GM21529 (cell line): ENCODE results near the gene TSPAN9.

Source experiments
- ATAC-seq: cut with Tn5 transposase; IDR thresholded peaks from one replicate; pipeline ENCODE4 v1.9.1; 2021; ENCODE audit not compliant: unreplicated experiment

Gene TSPAN9

DNA sequence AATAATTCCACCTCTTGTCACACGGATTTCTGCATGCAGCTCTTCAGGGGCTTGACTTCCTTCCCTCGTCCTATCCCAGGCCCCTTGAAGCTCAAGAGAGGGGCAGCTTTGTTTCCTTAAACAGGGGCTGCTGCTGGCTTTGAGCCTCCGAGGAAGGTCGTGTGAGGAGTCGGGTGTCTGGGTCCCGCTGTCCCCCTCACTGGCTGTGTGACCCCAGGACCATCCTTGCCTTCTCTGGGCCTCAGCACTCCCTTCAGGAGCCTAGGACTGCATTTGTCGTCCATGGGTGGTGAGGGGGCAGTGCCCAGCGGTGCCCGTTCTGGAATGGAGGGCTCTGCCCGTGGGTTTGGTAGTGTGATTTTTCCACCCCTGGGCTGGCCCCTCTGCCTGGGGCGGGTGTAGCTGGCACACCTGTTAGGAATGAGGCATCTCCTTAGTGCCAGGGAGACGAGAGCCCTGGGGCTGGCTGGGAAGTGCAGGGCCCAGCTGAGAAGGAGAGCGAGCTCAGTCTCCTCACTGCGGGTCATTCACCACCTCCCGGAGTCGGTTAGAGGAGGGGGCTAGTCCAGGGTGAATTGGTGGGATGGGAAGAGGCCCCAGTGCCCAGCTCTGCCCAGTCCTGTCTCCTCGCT, 60.8 kb downstream of the TSPAN9 start:
- ATAC-seq: no peak

DNA sequence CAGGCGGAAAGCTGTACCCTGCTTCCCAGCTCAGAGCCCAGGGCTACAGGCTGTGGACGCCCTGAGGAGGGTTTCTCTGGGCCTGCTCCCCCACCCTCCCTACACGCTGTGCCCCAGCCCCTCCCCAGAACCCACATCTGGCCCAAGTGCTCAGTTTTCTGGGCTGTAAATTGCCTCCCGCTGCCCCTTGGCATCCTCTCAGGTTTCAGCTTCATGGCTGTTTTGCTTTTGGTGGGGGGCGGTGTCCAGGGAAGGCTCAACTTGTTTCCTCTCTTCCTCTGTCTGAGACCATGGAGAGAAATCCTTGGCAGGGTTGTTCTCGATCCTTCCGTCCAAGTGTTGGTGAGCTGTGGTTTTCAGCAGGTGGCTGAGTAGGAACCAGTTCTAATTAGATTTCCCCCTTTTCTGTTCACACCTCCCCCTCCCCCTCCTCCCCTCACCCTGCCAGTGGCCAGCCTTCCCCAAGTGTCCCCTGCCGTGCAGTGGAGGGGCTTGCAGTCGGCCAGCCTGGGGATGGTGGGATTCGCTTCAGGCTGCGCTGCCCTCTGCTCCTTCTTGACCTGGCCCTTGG, 61.8 kb downstream of the TSPAN9 start:
- no peak for ATAC-seq

DNA sequence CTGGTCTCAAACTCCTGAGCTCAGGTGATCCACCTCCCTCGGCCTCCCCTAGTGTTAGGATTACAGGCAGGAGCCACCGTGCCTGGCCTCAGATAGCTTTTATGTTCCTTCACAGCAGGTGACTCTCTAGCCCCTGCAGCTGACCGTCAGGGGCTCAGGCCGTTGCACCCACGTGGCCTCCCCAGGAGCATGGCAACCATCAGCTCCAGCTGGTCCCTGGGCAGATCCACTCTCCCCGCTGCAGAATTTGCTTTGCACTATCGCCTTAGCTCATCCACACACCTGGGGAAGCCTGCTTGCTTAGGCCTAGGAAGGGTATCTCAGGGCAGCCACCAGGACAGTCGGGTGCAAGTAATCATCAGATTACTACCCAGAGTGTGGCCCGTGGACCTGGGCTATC, 62.6 kb downstream of the TSPAN9 start:
- no peak for ATAC-seq

DNA sequence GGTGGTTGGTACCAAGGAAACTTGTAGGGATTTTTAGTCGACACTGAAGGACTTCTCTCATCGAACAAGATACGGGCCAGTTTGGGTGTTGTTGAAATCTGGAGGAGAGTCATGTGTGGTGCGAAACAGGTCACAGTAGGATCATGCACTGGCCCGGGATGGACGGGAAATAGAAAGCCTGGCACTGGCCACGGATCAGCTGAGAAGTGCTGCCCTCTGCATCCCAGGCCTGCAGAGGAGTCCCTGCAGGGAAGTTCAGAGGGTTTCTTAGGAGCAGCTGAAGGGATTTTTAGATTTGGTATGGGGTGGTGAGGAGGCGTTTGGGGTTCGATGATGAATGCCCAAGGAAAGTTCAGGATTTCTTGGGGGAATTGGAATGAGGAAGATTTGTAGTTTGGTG, 63.1 kb downstream of the TSPAN9 start:
- no peak for ATAC-seq

DNA sequence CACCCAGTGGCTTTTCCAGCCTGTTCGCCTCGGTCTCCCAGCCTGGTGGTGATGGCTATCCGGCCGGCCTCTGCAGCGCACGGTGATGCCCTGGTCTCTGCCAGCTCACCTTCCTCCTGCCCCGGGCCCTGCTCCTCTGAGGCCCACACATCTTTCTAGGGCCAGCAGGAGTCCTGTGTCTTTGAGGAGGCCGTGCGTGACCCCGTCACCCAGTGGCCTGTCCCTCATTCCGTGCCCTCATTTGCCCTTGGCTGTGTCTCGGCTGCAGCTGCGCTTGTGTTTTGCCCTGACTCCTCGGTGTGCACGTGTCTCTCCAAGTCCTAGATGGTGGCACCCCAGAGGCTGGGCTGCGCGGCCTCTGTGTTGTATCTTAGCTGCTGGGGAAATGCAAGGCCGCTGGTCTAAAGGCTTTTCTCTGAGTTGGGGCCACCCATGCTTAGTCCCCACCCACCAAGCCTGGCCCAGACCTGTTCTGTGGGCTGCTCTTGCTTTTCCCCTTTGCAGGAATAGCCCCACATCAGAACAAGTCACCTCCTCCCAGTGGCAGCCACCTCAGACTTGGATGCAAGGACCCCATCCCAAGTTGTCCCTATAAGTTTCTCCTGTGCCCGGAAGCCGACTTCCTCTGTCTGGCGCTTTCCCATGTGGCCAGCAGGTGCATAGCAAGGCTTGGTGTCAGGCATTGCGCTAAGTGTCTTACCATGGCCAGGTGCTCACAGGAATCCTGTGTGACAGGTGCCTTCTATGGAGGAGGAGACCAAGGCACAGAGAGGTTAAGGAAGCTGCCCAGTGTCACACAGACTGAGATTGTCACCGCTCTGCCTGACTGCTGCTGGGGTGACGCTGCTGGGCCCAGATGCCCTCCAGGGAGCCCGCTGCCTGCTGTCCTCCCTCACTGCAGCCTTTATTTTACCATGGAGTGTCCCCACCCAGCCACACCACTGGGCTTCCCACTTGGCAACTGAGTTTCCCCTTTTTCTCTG, 64.5 kb downstream of the TSPAN9 start:
- no peak for ATAC-seq

DNA sequence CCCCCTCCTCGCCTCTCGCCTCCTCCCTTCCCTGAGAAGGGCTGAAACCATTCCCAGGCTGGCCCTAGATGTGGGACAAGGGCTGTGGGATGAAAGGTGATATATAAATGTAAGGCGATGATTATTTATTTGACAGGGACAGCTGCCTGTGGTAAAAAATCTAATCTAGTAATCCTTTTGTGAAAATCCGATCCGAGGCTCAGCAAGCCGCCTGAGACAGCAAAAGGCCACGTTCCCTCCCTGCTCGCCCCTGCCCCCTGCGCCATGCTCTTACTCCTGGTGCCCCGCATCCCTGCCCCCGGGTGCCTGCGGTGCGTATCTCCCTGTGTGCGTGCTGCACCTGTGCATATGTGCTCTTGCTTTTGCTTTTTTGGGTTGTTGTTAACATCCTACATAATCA, 65.2 kb downstream of the TSPAN9 start:
- ATAC-seq: no peak

DNA sequence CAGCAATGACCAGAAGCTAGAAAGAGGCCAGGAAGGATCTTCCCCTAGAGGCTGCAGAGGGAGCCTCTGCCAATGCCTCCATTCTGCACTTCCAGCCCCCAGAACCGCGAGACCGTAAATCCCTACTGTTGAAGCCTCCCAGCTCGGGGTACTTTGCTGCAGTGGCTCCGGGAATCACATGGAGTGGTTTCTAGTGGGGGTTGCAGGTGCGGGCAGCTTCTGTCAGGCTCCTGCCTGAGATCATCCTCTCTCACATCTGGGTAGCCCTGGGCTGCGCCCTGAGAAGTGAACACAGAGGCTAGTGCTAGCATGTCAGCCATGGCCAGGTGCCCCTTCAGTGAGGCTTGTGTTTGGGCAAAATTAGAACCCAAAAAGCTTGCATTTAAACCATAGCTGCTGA, 67.3 kb downstream of the TSPAN9 start:
- no peak for ATAC-seq

DNA sequence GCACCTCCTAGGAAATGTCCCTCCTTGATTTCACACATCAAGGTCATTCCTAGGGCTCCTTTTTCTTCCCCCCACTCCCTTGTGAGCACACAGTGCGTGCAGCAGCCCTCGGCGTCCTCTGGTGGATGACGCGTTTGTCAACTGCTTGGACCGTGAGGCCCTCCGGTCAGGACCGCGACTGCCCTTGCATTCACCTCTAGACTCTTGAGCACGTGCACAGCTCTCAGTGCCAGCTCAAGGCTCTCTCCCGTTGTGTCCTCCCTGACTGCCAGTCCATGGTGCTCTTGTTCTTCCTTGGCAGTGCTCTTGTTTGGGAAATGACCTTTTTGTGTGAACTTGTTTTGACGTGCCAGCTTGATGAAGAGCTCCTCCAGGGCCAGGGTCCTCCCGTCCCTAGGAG, 67.9 kb downstream of the TSPAN9 start:
- ATAC-seq: no peak

DNA sequence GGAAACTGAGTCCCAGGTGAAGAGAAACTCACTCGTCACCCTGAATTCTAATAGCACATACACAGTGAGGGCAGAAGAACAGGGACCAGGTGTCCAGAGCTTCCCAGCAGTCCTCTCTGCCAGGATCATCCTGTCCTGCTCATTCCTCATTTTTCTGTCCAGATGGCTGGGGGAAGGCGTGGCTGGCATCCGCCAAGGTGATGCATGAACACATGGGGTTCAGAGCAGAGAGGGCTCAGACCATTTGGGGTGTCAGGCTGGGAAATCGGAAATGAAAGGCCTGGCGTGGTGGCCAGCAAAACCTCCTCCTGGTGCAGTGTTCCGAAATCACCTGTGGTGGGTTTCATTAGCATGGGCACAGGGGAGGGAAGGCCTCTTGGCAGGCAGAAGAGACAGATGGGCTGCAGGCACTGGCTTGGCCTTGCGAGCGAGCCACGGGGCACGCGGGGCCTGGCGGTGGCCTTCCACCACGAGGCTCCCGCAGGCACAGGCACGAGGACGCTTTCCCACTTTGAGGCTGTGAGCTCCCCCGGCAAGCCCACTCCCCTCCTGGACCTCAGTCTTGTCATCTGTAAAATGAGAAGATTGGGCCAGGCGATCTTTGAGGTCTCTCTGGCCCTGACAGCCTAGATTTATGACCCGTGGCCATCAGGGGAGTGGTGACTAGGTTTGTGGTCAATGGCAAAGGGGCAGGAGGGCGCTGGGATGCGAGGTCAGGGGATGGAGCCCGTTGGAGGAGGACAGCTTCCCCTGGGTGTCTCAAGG, 68.5 kb downstream of the TSPAN9 start:
- ATAC-seq: no peak

DNA sequence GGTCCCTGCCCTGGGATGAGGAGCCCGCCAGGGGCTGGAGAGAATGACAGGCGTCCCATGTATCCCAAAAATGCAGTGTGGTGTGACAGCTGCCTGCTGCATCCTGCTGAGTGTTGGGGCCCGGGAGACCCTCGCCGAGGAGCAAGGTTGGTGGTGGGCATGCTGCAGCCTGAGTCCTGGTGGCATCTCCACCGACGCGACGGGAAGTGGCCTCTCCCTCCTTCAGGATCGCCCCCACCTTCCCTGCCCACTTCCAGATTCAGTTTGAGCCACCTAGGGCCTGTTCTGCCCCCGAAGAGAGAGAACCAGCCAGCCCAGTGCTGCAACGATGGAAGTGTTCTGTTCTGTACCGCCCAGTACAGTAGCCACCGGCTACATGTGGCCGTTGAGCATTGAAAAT, 70.1 kb downstream of the TSPAN9 start:
- no peak for ATAC-seq

DNA sequence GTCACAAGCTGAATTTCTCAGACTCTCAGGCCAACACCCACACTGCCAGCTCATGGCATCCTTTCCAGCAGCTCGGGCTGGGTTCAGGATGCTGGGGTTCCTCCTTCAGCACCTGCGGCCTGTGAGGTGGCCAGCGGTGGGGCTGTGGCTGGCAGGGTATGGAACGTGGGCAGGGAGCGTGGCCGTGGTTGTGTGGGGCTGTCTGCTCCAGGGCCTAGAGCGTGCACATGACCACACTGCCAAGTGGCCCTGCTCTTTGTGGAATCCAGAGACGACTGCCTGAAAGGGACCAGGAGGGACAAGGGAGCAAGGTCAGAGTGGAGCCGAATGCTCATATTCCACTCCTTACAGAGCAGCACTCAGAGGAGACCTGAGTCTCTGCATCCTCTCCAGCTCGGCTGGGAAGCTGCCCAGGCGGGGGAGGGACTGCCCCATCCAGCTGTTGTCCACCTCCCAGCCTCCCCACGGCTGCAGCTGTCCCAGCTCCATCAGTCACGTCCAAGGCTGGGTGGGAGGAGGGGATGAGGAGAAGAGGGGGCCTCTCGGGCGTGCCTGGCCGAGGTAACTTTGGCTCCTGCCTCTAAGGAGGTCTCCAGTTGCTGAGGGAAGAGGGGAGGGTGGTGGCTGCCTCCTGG, 71.3 kb downstream of the TSPAN9 start:
- ATAC-seq: no peak

DNA sequence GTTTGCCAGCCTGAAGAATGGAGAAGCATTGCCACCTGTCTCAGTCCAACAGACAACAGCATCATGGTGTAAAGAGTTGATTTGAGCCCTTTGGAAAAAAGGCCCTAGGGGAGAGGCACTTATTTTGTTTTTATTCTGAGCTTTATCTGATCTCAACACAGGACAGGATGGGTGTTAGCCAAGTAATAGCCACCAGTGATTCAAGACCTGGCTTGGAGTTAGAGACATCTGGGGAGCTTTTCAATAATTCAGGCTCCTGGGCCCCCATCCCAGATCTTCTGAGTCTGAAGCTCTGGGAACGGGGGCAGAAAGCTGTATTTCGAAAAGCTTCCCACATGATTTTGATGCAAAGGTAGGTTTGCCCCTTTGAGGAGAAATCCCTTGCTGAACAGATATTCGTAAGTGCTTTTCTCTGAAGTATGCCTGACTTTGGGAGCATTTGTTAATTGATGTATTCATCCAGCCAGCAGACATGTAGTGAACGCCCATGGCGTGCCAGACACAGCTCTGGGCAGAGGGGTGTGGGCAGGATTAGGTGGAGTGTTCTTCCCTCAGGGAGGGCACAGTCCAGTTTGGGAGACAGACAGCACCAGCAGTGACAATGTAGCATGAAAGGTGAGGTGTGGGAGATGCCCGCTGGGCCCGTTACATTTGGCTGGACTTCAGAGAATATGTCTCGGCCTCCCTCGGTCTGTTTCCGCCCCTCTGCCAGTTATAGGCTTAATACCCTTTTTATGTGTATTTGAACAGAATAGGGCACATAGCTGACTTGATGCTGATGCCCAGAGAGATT, 72.5 kb downstream of the TSPAN9 start:
- no peak for ATAC-seq

DNA sequence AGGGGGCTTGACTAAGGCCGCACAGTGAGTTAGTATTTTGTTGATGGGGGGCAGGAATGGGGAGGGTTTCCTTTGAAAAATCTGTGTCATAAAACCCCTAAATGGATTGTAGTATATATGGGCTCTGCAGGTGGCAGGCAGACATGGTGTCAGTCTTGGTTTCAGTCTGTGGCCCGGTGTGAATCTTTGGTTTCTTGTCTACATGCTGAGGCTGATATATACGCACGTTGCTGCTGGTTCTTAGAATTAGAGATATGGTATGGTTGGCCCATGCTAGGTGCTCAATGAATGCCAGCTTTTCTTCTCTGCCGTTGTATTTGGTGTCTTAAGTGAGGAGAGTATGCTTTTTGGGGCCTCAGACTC, 73.1 kb downstream of the TSPAN9 start:
- no peak for ATAC-seq

DNA sequence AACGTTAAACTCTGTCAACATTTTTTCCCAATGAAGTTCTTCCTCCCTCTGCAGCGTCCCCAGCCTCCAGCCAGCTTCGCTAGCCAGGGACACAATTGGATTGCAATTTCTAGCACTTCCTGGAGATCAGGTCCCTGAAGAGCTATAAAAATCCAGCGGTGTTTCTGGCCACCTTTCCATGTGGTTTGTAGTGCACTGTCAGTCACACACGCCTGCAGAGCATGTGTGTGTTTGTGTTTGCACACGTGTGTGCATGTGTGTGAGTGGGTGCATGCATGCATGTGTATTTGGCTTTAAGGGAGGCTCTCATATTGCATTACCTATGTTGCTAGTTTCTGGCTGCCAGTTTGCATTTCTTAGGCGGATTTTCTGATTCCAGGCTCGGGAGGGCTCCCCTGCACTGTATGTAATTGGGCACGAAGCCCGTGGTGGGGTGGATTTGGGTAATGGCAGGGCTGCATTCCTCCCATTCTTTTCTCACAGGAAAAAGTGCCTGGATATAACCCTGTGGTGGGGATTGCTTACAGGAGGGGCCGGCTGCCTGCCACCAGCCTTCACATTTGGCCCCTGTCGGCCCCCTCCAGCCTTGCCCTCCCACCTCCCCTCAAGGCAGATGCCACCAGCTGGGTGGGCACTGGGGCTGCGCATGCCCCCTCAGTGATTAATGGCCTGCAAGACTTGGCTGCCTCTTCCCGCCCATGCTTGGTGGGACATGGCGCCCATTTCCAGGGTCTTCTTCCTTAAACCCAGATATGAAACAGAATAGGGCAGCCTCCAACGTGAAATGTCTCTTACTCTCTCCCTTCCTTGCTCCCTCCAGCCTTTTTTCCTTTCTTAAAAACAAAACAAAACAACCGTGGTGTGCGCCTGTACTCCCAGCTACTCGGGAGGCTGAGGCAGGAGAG, 74.0 kb downstream of the TSPAN9 start:
- no peak for ATAC-seq

DNA sequence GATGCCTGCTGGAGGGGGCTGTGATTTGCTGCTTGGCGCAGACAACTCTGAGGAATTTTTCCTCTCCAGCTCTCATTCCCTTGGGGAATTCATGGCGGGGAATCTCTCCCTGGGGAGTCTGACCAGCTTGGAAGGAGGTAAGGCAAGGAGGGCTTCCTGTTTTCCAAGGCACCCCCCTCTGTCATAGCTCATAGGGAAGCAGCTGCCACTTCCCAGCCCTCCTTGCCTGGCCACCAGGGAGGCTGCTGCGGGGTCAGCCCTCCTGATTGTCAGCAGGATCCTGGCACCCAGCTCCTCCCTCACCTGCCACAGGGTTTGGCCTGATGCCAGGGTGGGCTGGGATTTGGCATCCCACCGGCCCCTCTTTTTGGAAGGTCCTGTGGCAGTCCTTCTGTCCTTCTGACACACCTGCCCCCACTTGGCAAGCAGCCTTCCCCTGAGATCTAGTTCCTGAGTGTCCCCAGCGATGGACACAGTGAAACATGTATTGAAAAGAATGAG, 74.9 kb downstream of the TSPAN9 start:
- no peak for ATAC-seq

DNA sequence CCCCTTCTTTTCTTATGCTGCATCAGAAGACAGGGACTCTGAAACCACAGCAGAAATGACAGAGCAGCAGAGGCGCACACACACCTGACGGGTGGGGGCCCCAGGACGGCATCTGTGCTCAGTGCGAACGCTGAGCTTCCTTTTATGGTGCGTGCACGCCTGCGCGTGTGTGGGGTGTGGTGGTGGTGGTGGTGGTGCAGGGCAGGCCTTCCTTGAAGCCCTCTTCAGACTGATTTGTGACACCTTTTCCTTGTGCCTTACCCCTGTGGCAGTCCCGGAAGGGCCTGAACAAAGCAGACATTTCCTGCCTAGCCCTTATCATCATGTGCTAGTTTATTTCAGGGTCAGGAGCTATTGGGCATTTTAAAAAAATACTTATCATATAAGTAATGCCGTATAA, 75.7 kb downstream of the TSPAN9 start:
- no peak for ATAC-seq

DNA sequence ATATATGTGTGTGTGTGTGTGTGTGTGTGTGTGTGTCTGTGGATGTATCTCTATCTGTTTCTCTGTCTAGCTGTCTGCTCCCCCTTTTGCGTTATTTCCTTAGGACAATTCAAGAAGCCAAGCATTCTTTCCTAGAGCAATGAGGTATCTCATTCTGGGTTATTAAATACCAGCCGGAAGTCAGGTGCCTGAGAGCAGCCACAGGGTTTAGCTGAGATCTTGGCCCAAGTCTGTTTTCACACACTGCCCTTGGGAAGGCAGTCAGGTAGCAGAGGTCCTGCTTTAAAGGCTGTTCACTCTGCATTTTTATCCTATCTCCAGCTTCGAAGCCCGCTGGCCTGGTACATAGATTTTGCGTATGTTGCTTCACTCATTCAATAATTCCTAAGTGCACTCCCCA, 76.8 kb downstream of the TSPAN9 start:
- no peak for ATAC-seq

DNA sequence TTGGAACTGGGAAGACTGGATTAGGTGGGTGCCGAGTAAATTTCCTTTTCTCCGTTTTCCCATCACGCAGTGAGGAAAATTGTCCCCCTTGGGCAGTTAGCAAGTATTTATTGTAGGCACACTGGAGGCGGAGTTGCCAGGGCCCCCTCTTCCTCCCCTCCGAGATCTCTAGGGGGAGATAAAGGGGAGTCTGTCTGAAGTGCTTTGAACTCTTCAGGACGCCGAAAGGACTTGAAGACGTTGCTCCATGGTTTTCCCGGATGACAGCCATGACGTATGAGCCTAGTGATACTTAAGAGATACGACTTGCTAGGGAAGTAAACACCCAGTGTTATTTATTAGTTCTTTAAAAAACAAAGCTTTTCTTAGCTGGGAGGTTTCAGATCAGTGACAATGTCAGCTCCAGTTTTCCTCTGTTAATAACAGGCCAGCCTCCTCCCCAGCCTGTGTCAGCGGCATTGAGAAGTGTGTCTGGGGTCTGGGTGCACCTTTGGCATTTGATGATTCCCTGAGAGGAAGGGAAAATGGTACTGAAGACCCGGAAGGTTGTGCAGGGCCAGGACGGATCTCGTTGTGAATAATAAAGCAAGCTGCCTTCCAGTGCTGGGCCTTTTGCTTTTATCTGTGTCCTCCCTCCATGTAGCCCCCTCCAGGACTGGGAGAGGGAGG, 78.7 kb downstream of the TSPAN9 start:
- ATAC-seq: no peak
